KMS-11 (cell line): ENCODE measurements around the gene WDFY2.
A peak's percentile ranks its signal among the peaks of the same experiment; 100 is the strongest.

Experiments used
- H2AFZ ChIP-seq: fragments of 200-600 bp; sonication (generic); 2 replicates; pipeline ENCODE4 v1.6.1; 2016; ENCODE audit warnings: antibody characterized with exemption, mixed run types, low read depth
- H3K27ac ChIP-seq: fragments of 200-600 bp; sonication (generic); 2 replicates; pipeline ENCODE4 v1.6.1; 2016; ENCODE audit warnings: mild to moderate bottlenecking, mixed run types
- H3K27me3 ChIP-seq: fragments of 200-600 bp; sonication (generic); 2 replicates; pipeline ENCODE4 v1.6.1; 2017; ENCODE audit warnings: mild to moderate bottlenecking, low read depth, mixed run types, moderate library complexity; ENCODE audit not compliant: insufficient read depth
- H3K36me3 ChIP-seq: fragments of 200-600 bp; sonication (generic); 2 replicates; pipeline ENCODE4 v1.6.1; 2017; ENCODE audit warnings: mild to moderate bottlenecking, mixed run types; ENCODE audit not compliant: insufficient read depth
- H3K4me1 ChIP-seq: fragments of 200-600 bp; sonication (generic); 2 replicates; pipeline ENCODE4 v1.6.1; 2016; ENCODE audit warnings: mild to moderate bottlenecking, low read depth, mixed run types; ENCODE audit not compliant: poor library complexity, severe bottlenecking
- H3K4me2 ChIP-seq: fragments of 200-600 bp; sonication (generic); 2 replicates; pipeline ENCODE4 v1.7.0; 2016; ENCODE audit warnings: mild to moderate bottlenecking, mixed run types
- H3K4me3 ChIP-seq: fragments of 200-600 bp; sonication (generic); IDR thresholded peaks from 2 replicates; pipeline ENCODE4 v1.6.1; 2017; ENCODE audit warnings: low read depth, low read length, mixed read lengths; ENCODE audit not compliant: insufficient read depth
- H3K79me2 ChIP-seq: fragments of 200-600 bp; sonication (generic); 2 replicates; pipeline ENCODE4 v1.6.1; 2016; ENCODE audit warnings: low read depth, mixed run types; ENCODE audit not compliant: insufficient read depth
- H3K9ac ChIP-seq: fragments of 200-600 bp; sonication (generic); 2 replicates; pipeline ENCODE4 v1.6.1; 2016; ENCODE audit warnings: mild to moderate bottlenecking, mixed run types
- H4K20me1 ChIP-seq: fragments of 200-600 bp; sonication (generic); 2 replicates; pipeline ENCODE4 v1.6.1; 2016; ENCODE audit warnings: mild to moderate bottlenecking, mixed run types; ENCODE audit not compliant: insufficient read depth
- CTCF ChIP-seq: fragments of 200-600 bp; sonication (generic); conservative IDR thresholded peaks from 2 replicates; pipeline ENCODE4 v1.6.1; 2017; ENCODE audit warnings: low read depth, mild to moderate bottlenecking, antibody characterized with exemption, low read length, moderate library complexity, mixed read lengths

WDFY2 gene

DNA sequence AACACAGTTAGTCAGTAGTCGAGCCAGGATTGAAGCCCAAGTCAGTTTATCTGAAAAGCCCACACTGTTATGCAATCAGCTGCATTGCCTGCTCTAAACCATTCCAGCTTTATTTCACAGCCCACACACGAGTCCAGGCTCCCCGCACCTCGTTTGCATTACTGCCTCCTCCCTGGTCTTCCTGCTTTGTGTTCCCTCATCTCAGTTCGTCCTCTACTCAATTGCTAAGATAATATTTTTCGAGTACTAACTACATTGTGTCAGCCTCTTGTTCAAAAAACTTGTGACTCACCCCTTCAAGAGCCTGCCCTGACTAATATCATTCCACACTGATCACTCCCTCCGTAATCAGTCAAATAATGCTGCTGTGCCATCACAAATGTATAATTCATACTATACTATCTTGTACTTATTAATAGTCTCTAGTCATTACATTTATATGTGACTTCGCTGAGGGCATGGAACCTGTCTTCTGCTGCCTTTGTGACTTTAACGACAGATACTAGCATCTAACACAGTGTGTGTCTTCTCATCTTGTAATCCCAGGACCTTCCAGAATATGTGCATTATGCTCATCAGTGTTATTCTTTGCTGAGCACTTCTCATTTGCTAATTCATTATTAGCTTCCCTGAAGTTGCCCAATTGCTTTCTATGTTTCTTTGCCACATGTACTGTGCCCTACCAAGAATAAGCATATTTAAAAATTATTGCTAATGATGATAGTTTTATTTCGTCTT lies 26.2 kb upstream of the WDFY2 start:
- H3K27ac ChIP-seq: no peak overlapping the region
- H2AFZ ChIP-seq: no peak overlapping the region

GRCh38 chr13:51559946-51560735 lies 24.1 kb upstream of the WDFY2 start:
- no peaks in the 10 kb centered on the region for H3K79me2 ChIP-seq
- no peak overlapping the region for H3K4me3 ChIP-seq
- H3K27me3 ChIP-seq: no peaks in the 10 kb centered on the region
- H3K36me3 ChIP-seq: no peaks in the 10 kb centered on the region
- H3K9ac ChIP-seq: no peak overlapping the region
- H3K4me1 ChIP-seq: peaks cover 38% of the 10 kb centered on the region
- H3K4me2 ChIP-seq: peak overlapping the region; percentile 77
- H3K27ac ChIP-seq: no peak overlapping the region
- no peak overlapping the region for H2AFZ ChIP-seq
- no peaks in the 10 kb centered on the region for H4K20me1 ChIP-seq
- no peak for TF ChIP-seq CTCF

More for the DNA sequence above, 26.2 kb upstream of the WDFY2 start:
- Histone ChIP-seq H4K20me1 (no peaks in the 10 kb centered on the region), H3K9ac (no peak overlapping the region), H3K36me3 (no peaks in the 10 kb centered on the region), H3K4me3 (no peak overlapping the region), H3K4me2 (no peak overlapping the region), H3K4me1 (peaks cover 34% of the 10 kb centered on the region), H3K27me3 (no peaks in the 10 kb centered on the region), H3K79me2 (no peaks in the 10 kb centered on the region)
- TF ChIP-seq CTCF: no peak

DNA sequence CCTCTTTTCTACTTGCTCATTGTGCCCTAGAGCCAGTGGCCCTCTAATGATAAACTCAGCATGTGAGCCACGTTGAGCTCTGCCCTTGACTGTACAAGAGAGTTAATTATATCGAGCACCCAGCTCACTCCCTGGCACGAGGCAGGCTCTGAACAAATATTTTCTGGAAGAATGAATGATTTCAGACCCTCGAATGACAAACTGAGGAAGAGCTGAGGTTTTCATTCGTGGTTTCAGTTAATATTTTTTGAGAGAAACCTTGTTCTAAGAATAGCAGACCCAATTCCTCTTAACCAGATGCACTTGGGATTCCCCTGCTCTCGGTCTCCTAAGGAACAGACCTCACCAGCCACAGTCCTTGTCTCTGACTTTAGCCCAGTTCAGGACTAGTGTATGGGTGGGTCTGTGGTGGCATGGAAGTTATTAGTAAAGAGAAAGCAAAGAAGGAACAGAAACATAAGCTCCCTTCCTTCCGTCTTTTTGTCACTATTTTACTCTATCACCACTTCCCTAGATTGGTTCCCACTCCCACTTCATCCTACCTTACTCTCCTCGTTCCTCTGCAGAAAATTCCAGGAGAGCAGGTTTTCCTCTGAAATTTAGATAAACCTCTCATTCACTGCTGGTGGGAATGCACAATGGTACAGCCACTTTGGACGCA lies 22.1 kb upstream of the WDFY2 start:
- peak overlapping the region; percentile 75 for H3K27ac ChIP-seq
- H3K36me3 ChIP-seq: no peaks in the 10 kb centered on the region
- H3K9ac ChIP-seq: peak overlapping the region; percentile 24; the same call in 1 of the 2 replicates
- H3K27me3 ChIP-seq: no peaks in the 10 kb centered on the region
- no peak overlapping the region for H3K4me3 ChIP-seq
- H3K79me2 ChIP-seq: no peaks in the 10 kb centered on the region
- H3K4me2 ChIP-seq: peak overlapping the region; percentile 77
- peak overlapping the region; percentile 31 for H2AFZ ChIP-seq
- peaks cover 38% of the 10 kb centered on the region for H3K4me1 ChIP-seq
- H4K20me1 ChIP-seq: no peaks in the 10 kb centered on the region
- TF ChIP-seq CTCF: no peak

GRCh38 chr13:51564252-51564651 lies 20.0 kb upstream of the WDFY2 start:
- no peaks in the 10 kb centered on the region for H4K20me1 ChIP-seq
- no peak for TF ChIP-seq CTCF

More at GRCh38 chr13:51564252-51564651, 20.0 kb upstream of the WDFY2 start:
- Histone ChIP-seq H3K9ac (no peak overlapping the region), H3K4me3 (no peak overlapping the region), H2AFZ (no peak overlapping the region), H3K36me3 (no peaks in the 10 kb centered on the region), H3K27me3 (no peaks in the 10 kb centered on the region), H3K27ac (no peak overlapping the region), H3K4me2 (no peak overlapping the region), H3K4me1 (peaks cover 38% of the 10 kb centered on the region), H3K79me2 (no peaks in the 10 kb centered on the region)
